Lower leg skin (tissue), 4 donors: Measurements from ENCODE around the gene RHBDL1. TPM values are rescaled to one million over a fixed set of nuclear protein-coding genes. Genes with fewer than 3 reads are reported as not detected.
"Not testable (repeated sequence)": the region's sequence is repeated elsewhere in the genome, so short reads cannot be mapped to it uniquely, and the experiment has no call there.

Experiments used
- DNase-seq, 2 donors: peaks; one replicate each; pipeline ENCODE4 v3.0.0-alpha.2; 2019; ENCODE audit warnings: low spot score in 2 of 2
- H3K4me3 ChIP-seq: fragments of 200-600 bp; sonication (generic); 2 replicates; pipeline ENCODE4 v1.5.1; 2017; ENCODE audit warnings: mild to moderate bottlenecking, low read depth; ENCODE audit not compliant: poor library complexity, severe bottlenecking
- POLR2A ChIP-seq, 2 donors: fragments of 450-650 bp; IDR thresholded peaks; one replicate each; pipeline ENCODE4 v1.6.1; 2016 to 2017; ENCODE audit warnings: antibody characterized with exemption in 2 of 2, mild to moderate bottlenecking in 1 of 2, moderate library complexity in 1 of 2
- WGBS, 2 donors: methylation state at CpG; one replicate each; pipeline ENCODE4 v1.1.5; 2018; 5-methylcytosine and 5-hydroxymethylcytosine counted together
- intact Hi-C: fragments of 100-400 bp; cut with DNase I; formaldehyde crosslinking; loops from one replicate; pipeline ENCODE4 v1.15.0; 2023; ENCODE audit warnings: low total_unique reads
- total RNA-seq, 4 donors: library from RNA; depleted of rRNA; stranded (reverse); fragments of >200 nt; gene quantifications; one replicate each; pipeline ENCODE4 v1.1.0, GENCODE V29; 2016
- TF ChIP-seq, protein P1 (sequence below), 3 donors: fragments of 450-650 bp; IDR thresholded peaks; one replicate each; pipeline ENCODE4 v1.5.1; 2016; ENCODE audit warnings: antibody characterized with exemption in 3 of 3, mild to moderate bottlenecking in 3 of 3, moderate library complexity in 2 of 3

RHBDL1 gene
- total RNA-seq, 4 donors from 2014 or later = 1.4 to 5.3 (median 2.6) TPM

DNA sequence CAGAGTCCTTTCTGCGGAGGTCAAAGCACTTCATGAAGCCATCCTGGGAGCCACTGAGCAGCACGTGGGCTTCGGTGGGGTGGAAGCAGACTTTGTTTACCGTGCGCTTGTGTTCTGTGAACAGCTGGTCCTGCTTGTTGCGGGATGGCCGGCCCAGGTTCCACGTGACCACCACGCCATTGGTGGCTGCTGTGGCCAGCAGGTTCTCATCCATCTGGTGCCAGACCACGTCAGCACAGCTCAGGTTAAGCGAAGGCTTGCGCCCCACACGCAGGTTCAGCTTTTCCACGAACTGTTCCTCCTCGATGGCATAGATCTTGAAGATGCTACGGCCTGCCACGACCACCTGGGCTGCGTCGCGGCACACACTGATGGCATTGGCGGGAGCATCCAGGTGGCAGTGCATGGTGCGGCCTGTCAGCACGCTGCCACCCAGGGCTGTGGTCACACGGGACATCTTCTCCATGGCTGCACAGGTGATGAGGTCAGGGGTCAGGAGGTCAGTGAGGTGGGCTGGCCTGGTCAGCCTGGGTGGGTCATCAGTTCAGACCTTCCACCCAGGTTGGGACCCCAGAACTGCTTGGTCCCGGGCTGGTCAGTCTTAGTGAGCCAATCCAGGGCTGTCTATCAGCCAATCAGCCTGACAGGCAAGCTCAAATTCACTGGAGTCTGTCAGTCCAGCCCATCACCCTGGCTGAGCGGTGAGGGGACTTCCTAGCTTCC is 13.9 kb downstream of the RHBDL1 start:
- DNase-seq = no peak
- 77 to 83% methylated on average over 24 of the region's 26 CpGs for WGBS, 2 donors
- intact Hi-C loops = no loop called here
- TF ChIP-seq, protein P1, sequence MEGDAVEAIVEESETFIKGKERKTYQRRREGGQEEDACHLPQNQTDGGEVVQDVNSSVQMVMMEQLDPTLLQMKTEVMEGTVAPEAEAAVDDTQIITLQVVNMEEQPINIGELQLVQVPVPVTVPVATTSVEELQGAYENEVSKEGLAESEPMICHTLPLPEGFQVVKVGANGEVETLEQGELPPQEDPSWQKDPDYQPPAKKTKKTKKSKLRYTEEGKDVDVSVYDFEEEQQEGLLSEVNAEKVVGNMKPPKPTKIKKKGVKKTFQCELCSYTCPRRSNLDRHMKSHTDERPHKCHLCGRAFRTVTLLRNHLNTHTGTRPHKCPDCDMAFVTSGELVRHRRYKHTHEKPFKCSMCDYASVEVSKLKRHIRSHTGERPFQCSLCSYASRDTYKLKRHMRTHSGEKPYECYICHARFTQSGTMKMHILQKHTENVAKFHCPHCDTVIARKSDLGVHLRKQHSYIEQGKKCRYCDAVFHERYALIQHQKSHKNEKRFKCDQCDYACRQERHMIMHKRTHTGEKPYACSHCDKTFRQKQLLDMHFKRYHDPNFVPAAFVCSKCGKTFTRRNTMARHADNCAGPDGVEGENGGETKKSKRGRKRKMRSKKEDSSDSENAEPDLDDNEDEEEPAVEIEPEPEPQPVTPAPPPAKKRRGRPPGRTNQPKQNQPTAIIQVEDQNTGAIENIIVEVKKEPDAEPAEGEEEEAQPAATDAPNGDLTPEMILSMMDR (IDR thresholded peaks at IDR 0.05) = no peak
- no peak for TF ChIP-seq POLR2A (IDR thresholded peaks at IDR 0.05)
- H3K4me3 ChIP-seq = peak overlapping the region; percentile 86

DNA sequence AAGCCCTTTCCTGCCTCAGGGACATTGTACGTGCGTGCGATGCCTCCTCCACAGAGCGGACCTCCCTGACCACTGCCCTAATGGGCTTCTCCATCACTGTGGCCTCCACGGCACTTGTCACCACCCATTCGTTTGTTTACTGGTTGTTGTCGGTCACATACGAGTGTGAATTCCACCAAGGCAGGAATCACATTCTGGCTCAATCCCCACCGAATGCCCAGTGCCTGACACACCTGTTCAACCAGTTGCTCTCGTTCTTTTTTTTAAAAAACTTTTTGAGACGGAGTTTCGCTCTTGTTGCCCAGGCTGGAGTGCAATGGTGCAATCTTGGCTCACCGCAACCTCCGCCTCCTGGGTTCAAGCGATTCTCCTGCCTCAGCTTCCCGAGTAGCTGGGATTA is 15.8 kb downstream of the RHBDL1 start:
- DNase-seq, H3K4me3 ChIP-seq, intact Hi-C loops: not testable (repeated sequence)
- WGBS, 2 donors = 66 to 67% methylated on average over 16 of the region's 16 CpGs

DNA sequence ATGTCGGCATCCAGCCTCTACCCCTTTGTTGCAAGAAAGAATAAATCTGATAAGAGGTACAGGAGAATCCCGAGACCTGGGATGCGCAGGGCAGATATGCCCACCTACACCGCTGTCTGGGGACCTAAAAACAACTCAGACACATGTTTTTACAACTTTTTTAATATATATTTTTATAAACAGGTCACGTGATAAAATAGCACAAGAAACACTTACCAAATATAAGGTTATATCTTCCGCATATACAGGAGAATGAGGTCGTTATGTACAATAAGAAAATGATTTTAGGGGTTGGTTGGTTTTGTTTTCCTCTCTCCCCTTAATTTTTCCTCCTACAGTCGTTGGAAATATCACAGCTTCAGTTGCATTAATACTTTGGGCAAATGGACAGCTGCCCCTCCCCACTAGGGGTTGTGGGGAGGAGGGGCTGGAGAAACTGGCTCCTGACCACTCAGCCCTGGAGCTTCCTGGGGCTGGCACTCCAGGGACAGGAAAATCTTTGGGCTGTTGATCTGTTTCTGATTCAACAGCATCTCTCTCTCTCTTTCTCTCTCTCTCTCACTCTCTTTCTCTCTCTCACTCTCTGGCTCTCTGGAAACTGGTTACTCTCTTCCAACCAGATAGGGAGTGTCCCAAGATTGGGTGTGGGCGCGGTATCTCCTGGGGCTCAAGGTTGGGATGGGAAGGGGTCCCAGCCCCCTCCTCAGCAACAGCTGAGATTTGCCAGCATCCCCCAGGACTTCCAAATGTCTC is 17.1 kb downstream of the RHBDL1 start:
- TF ChIP-seq, protein P1 (IDR thresholded peaks at IDR 0.05) = no peak
- no peak for TF ChIP-seq POLR2A (IDR thresholded peaks at IDR 0.05)
- DNase-seq = no peak
- 55 to 63% methylated on average over 10 of the region's 10 CpGs for WGBS, 2 donors
- H3K4me3 ChIP-seq = no peak overlapping the region
- intact Hi-C loops = no loop called here

DNA sequence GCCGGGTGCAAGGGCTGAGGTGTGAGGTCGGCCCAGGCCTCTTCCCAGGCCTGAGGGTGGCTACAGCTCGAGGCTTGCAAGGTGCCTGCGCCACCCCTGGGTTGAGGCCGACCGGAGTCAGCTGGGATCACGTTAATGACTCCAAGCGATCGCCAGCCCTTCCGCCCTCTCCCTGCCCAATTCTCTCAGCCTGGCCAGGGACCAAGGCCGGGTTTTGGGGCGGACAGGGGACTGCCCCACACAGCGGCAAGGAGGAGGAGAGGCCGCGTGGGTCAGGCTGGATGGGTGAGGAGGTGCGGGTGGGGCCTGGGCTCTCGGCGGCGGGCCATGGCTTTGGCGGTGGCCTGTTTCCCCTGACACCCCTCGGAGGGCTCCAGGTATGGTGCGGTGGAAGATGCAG is 17.9 kb downstream of the RHBDL1 start:
- TF ChIP-seq, protein P1 (IDR thresholded peaks at IDR 0.05) = no peak
- TF ChIP-seq POLR2A (IDR thresholded peaks at IDR 0.05) = no peak
- DNase-seq = no peak
- intact Hi-C loops = no loop called here
- 11 to 40% methylated on average over 7 to 17 of the region's 22 CpGs for WGBS, 2 donors
- no peak overlapping the region for H3K4me3 ChIP-seq

DNA sequence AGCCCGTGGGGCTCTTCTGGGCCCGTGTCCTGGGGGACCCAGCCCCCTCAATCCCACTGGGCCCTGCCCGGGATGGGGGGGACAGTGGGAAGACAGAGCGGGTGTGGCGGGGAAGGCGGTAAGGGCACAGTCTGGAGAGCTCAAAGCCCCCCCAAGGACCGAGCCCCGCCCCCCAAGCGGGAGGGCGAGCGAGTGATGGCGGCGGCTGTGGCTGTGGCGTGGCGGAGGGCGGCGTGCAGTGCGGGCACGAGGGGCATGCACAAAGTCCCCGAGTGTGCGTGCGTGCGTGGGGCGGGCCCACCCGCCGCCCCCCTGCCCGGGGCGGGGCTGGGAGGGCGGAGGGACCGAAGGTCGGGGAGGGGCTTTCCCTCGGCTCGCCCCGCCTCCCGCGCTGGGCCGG is 18.3 kb downstream of the RHBDL1 start:
- no peak for DNase-seq
- WGBS, 2 donors = 9 to 20% methylated on average over 3 to 36 of the region's 37 CpGs
- TF ChIP-seq, protein P1 (IDR thresholded peaks at IDR 0.05) = no peak
- no peak for TF ChIP-seq POLR2A (IDR thresholded peaks at IDR 0.05)
- intact Hi-C loops = no loop called here
- H3K4me3 ChIP-seq = no peak overlapping the region

DNA sequence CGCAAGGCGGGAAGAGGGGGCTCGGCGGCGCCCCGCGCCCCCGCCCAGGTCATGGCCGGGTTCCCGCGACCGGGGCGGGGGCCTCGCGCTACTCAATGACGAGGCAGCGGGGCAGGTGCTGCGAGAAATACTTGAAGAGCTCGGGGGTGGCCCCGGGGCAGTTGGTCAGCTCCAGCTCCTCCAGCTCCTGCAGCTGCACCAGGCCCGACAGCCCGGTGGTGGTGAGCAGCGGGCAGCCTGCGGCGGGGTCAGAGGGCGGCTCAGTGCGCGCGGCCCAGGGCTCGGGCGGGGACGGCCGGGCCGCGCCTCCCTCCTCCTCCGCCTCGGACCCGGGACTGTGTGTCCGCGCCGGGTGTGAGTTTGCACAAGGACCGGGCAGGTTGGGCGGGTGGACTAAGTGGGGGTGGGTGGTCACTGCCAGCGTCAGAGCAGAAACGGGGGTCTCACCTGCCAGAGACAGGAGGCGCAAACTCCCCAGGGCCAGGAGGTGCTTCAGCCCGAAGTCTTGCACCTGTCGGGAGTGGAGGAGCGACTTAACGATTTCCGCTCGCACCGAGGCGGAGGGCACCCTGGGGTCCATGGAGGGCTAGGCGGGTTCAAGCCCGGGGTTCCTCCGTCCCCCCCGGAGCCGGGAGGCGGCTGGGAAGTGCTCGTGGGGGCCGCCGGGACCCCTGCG is 18.9 kb downstream of the RHBDL1 start:
- 2% methylated on average over 13 to 27 of the region's 64 CpGs for WGBS, 2 donors
- intact Hi-C loops = no loop called here
- TF ChIP-seq, protein P1 (IDR thresholded peaks at IDR 0.05) = no peak
- TF ChIP-seq POLR2A (IDR thresholded peaks at IDR 0.05) = no peak
- peak overlapping the region; percentile 19 for H3K4me3 ChIP-seq
- no peak for DNase-seq
